Measurements from ENCODE around the gene MSL1.

- TF ChIP-seq CTCF (IDR thresholded peaks at IDR 0.05; ENCODE audit: poor library complexity) (no peak), EZH2 (IDR thresholded peaks at IDR 0.05; ENCODE audit: borderline replicate concordance) (no peak), EZH2phosphoT487 (IDR thresholded peaks at IDR 0.05; ENCODE audit: low read depth, severe bottlenecking, unreplicated experiment) (no peak)
Measured at GRCh38 chr17:40106760-40107521, 14.8 kb upstream of the MSL1 start.

All from hepatocyte (in vitro differentiated cells).